ENCODE data around the gene PPP1R14B. TPM values are rescaled to one million over a fixed set of nuclear protein-coding genes. Genes with fewer than 3 reads are reported as not detected.

PPP1R14B gene
- total RNA-seq, 1 donor from 2014 or later: 74.7 TPM

DNA sequence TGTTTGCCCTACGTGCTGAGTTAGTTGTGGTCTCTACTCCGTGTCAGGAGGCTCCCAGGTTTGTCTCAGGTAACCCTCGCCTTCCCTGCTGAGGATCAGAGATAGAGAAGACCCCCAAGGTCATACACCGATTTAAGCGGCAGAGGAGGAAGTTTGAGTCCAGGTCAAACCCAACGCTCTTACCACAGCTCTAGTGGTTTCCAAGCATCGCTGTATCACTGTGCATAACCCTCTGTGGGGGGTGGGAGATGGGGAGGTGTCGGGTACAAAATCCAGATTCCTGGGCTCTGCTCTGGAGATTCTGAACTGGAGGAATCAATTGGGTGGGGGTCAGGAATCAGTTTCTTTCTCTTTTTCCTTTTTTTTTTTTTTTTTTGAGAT lies 15.8 kb downstream of the PPP1R14B start:
- DNase-seq (ENCODE audit: low spot score): no peak

DNA sequence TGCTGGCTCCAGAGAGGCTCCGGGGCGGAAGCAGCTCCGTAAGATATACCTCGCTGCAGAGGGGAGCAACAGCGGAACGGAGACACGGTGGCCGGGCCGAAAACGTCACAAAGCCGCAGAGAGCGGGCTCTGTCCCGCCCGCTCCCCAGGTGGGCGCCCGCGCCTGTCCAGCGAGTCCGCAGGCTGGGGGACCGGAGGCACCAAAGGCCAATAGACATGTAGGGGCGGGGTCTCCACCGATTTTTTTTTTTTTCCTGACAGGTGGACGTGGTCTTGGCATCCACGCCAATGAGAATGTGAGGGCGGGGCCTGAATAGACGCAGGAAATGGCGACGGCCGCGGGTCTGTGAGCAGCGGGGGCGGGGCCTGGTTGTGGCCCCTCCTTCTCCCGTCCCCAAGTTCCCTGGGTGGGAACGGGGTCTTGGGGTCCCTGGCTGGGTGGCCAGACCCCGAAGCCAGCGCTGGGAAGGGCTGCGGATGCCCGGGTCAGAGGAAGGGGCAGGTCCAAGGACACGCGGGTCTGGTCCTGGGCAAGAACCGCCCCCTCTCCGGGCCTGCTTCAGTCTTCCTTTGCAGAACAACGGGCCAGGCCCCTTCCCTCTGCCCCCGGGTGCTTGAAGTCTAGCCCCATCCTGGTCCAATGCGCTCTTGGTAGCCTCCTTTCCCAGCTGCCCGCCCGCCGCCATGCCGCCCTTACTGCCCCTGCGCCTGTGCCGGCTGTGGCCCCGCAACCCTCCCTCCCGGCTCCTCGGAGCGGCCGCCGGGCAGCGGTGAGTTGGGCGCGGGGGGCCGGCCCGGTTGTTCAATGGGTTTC lies 16.4 kb downstream of the PPP1R14B start, which contains the start of gene DNAJC4:
DNAJC4 (plus strand) TSS at position 378 of the 814 bp plus-strand sequence; CDS start at position 685, 307 bp downstream.
- peak; percentile 92 for DNase-seq (ENCODE audit: low spot score)

DNA sequence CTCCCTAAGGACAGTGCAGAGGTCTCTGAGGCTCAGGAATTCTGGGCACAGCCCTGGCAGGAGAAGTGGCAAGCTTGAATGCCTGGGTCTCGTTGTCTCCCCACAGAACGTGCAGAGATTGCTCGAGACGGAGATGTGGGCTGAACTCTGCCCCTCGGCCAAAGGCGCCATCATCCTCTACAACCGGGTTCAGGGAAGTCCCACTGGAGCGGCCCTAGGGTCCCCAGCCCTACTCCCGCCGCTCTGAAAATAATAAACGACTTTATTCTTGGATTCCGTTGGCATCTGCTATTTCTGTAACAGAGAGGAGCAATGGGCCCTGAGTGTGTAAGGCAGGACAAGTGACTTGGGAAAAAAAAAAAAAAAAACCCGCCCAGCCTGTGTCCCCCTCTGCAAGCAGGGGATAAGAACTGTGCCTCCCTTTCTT lies 17.0 kb downstream of the PPP1R14B start:
- no peak for DNase-seq (ENCODE audit: low spot score)

DNA sequence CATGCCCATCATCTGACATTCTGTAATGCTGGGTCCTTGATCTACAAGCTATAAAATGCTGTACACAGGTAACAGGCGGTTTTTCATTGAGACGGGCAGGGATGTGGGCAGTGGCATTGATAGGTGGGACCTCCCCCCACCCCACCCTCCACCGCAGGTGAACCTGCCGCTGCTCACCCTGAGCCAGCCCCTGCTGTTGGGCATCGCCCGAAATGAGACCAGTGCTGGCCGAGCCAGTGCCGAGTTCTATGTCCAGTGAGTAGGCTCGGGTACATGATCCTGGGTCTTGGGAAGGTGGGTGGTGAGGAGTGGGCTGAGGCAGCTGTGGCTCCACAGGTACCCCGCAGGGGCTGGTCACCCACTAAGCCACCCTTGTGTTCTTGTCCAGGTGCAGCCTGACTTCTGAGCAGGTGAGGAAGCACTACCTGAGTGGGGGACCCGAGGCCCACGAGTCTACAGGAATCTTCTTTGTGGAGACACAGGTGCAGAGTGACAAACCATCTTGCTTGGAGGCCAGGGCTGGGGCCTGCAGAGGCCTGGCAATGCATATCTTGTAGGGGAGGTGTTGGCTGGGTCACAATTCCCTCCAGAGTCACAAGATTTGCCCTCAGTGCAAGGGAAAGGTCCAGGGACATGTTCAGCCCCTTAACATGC lies 17.5 kb downstream of the PPP1R14B start:
- no peak for DNase-seq (ENCODE audit: low spot score)

DNA sequence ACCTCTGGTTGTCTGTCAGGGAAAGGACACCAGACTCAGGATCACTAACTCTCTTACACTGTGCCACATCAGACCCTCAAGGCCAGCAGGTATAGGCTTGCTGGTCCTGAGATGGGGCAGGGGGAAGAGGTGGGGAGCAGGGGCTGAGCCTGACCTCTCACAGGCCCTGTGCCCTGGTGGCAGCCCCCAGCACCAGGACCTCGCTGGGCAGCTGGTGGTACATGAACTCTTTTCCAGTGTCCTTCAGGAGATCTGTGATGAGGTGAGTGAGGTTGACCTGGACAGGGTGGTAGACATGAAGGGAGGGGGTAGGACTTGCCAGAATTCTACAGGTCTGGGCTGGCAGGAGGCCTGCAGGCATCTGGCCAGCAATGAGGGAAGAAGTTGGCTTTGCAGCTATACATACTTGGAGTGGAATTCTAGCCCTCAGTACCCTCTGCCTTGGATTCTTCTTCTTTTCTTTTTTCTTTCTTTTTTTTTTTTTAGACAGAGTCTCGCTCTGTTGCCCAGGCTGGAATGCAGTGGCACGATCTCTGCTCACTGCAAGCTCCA lies 19.3 kb downstream of the PPP1R14B start:
- DNase-seq (ENCODE audit: low spot score): no peak

DNA sequence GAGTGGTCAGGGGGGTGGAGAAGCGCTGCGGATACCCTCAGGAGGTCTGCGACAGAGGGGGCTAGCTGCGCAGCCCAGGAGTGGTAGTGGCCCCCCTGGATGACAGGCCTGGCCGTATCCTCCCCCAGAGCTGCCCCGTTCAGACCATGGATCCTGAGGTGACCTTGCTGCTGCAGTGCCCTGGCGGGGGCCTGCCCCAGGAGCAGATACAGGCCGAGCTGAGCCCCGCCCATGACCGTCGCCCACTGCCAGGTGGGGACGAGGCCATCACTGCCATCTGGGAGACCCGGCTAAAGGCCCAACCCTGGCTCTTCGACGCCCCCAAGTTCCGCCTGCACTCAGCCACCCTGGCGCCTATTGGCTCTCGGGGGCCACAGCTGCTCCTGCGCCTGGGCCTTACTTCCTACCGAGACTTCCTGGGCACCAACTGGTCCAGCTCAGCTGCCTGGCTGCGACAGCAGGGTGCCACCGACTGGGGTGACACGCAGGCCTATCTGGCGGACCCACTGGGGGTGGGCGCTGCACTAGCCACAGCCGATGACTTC lies 20.2 kb downstream of the PPP1R14B start:
- DNase-seq (ENCODE audit: low spot score): no peak

DNA sequence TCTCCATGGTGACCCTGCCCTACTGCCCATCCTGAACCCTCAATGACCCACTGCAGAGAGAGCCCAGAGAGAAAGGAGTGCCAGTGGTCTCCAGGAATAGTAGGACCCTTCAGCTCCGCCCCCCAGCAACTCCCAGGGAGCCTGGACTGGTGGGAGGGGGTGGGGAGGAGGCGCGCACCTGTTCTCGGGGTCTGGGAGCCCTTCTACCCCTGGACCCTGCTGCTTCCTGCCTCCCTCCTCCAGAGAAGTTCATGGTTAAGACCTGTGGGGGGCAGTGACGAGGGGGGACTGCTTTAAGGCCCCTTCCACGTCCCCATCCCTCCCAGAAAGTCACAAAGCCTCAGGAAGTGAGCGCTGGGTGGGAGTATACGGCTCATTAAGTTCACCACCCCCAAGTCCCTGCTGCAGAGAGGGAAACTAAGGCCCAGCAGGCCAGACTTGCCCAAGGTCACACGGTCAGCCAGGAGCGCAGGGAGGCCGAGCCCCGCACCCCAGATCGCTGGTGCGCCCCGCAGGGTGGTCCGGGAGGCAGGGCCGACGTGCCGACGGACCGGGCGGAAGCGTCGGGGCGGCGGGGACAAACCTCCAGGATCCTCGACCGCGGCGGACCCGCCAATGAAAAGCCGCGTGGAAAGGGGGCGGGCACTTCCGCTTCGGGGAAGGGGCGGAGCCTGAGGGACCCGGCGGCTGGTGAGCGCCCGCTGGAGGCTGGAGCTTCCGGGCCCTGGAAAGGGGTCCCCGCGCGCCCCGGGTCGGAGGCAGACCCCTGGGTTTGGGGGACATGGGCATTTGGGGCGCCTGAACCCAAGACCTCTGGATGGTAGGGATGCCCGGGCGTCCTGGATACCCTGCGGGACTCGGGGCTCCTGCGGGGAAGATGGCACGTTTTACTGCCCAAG lies 20.9 kb downstream of the PPP1R14B start, which contains the start of the genes NUDT22 and TRPT1:
NUDT22 (plus strand) TSS at position 667 of the 899 bp plus-strand sequence. CDS start 379 bp downstream, outside the sequence.
TRPT1 (minus strand) TSS at position 579 of the 899 bp plus-strand sequence; CDS start at position 253, 326 bp downstream.
- peak; percentile 92 for DNase-seq (ENCODE audit: low spot score)

DNA sequence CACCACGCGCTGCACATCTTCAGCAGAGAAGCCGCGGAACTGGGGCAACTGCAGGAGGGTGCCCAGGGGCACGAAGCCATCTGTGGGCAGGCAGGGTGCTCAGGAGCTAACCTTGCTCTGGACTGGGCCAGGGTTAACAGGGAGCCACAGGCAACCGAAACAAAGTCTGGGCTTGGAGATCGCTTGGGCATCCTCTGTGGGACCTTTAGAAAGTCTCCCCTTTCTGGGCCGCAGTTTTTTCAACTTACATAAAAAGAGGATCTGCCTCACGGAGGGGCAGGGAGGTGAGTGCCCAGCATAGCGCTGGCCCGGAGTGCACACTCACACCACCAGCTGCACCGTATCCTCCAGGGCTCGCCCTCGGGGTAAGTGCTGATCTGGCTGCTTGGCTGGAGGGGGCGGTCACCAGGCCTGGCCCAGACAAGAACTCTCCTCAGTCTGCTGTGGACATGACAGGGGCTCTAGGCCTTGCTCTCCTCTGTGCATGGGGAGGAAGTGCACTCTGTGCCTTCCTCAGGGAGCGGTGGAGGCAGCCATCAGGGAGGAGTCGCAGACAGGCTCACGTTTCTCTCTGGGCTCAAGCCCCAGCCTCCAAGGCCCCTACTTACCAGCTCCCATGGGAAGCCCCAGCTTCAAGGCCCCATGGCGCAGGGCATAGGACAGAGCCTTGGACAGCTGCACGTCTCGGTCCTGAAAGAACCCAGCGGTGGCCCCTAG lies 21.7 kb downstream of the PPP1R14B start:
- DNase-seq (ENCODE audit: low spot score): no peak

DNA sequence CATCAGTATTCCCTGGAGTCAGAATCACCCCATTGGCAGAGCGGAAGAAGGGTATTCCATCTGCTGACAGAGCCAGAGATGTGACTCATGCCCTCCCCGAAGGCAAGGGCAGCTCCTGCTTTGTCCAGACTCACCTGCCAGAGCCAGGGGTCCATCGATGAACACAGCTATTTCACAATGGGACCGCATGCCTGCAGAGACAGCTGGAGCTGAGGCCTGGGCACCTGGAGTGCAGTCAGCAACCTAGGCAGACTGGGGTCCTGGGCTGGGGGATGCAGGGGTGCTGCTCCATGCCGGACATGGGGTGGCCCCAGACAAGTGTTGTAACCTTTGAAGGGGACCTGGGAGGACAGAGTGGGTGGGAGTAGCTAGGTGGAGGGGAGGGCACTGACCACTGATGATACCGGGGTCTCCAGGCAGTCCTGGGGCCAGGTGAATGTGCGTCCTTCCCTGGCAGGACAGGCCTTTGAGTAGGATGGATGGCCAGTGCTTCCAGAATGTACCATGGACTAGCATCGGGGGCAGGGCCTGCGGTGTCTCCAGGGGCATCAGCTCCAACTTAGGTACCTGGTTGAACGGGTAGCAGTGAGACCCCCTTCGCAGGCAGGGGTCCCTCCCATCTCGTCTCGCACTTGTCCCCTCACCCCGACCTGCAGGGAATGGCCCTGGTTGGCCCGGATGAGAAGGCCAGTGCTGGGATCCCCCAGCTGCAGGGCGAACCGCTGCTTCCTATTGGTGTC lies 22.4 kb downstream of the PPP1R14B start:
- DNase-seq (ENCODE audit: low spot score): no peak

DNA sequence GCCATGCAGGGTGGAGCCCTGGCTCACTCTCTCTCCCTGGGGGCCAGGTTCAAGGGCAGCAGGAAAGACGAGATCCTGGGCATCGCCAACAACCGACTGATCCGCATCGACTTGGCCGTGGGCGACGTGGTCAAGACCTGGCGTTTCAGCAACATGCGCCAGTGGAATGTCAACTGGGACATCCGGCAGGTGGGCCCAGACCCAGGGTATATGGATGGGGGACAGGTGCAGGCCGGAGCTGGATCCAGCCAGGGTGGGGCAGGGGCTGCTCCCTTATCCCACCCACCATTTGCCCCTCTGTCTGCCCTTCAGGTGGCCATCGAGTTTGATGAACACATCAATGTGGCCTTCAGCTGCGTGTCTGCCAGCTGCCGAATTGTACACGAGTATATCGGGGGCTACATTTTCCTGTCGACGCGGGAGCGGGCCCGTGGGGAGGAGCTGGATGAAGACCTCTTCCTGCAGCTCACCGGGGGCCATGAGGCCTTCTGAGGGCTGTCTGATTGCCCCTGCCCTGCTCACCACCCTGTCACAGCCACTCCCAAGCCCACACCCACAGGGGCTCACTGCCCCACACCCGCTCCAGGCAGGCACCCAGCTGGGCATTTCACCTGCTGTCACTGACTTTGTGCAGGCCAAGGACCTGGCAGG lies 23.6 kb downstream of the PPP1R14B start:
- DNase-seq (ENCODE audit: low spot score): no peak

DNA sequence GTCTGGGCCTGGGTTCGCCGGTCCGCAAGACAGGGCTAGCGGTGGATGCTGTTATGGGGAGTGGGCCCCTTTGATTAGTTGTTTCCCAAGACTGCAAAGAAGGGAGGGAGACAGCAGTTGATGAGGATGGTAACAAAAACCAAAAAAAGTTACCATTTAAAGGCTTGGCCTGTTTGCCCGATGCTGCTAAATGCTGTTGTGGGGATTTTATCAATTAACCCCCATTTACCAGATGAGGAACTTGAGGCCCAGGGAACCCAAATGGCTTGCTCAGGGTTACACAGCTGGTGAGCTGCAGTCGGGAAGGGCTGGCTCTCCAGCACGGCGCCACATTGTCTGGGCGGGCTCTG lies 24.1 kb downstream of the PPP1R14B start:
- no peak for DNase-seq (ENCODE audit: low spot score)

DNA sequence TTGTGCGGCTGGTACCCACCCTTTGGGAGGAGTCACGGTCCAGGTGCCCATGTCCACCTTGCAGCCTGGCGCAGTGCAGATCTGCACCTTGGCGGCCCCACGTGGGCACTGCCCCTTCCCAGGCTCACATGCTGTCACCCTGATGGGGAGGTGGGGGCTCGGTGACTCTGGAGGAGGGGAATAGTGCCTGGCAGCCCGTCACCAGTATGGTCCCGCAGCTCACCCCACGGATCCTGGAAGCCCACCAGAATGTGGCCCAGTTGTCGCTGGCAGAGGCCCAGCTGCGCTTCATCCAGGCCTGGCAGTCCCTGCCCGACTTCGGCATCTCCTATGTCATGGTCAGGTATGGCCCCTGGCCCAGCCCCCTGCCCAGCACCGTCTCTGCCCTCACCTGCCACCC lies 25.9 kb downstream of the PPP1R14B start:
- no peak for DNase-seq (ENCODE audit: low spot score)

DNA sequence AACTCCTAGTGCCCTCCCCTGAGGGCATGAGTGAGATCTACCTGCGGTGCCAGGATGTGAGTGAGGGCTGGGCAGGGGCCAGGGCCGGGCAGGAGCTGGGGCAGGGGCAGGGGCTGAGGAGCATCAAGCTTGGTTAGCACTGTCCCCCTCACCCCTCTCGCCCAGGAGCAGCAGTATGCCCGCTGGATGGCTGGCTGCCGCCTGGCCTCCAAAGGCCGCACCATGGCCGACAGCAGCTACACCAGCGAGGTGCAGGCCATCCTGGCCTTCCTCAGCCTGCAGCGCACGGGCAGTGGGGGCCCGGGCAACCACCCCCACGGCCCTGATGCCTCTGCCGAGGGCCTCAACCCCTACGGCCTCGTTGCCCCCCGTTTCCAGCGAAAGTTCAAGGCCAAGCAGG lies 26.5 kb downstream of the PPP1R14B start:
- no peak for DNase-seq (ENCODE audit: low spot score)

DNA sequence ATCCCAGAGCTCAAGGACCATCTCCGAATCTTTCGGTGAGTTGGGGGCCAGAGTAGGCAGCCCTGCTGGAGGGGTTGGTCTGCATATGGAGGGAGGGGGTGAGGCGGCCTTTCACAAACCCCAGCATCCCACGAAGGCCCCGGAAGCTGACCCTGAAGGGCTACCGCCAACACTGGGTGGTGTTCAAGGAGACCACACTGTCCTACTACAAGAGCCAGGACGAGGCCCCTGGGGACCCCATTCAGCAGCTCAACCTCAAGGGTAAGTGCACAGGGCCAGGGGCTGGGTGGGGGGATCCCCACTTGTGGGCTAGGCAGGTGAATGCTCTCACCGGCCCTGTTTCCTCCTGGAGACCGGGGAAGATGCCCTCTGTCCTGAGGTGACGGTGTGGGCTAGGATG lies 27.0 kb downstream of the PPP1R14B start:
- no peak for DNase-seq (ENCODE audit: low spot score)

DNA sequence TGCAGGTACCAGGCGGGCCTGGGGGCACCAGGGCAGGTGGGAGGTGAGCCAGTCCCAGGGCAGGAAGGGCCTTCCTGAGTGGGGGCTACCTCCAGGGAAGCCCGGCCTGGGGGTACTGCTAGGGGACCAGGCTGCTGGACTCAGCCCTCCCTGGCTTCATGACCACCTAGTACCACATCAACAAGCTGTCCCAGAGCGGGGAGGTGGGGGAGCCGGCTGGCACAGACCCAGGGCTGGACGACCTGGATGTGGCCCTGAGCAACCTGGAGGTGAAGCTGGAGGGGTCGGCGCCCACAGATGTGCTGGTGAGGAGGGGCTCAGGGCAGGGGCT lies 27.4 kb downstream of the PPP1R14B start:
- no peak for DNase-seq (ENCODE audit: low spot score)

DNA sequence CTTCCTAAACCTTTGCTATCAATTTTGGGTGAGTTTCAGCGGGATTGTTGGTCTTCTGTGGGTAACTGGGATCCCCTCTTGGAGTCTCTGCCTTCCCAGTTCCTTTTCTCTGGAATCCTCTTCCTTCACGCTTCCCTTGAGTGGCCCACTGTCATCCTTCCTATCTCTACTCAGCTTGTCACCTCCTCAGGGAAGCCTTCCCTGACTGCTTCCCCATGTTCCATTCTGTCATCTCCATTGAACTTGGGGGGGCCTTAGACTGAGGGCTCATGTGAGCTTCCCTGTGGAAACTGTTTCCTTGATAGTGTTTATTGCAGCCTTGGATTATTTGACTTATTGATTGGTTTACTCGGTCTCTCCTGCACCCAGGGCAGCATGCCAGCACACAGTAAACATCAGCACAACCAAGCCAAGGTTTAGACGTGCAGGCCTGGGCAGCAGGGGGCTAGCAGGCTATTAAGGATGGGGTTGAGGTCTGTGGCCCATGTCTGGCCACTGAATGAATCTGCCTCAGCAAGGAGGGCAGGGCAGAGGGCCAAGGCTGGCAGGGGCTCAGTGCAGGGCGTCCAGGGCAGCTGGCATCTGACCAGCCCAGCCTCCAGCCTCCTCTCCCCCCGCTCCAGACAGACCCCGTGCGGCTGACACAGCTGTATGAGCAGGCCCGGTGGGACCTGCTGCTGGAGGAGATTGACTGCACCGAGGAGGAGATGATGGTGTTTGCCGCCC lies 28.0 kb downstream of the PPP1R14B start:
- DNase-seq (ENCODE audit: low spot score): peak; percentile 73

DNA sequence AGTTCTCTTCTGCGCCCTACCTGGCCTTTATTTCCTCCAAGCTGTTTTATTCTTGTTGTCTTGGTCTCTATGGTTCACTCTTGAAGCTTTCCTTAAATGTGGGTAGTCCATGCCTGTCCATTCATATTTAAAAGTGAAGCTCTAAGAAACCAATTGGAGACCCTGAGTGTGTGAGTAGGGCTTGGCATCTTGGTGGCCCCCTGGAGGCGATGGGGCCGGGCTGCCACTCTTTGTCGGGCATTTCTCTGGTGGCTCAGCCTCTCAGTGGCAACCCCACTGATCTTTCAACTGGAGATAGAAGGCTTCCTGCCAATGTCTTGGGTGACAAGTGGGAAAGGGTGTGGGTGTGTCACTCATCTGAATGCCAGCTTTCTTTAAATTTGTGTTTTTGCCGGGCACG lies 29.9 kb downstream of the PPP1R14B start:
- DNase-seq (ENCODE audit: low spot score): no peak

DNA sequence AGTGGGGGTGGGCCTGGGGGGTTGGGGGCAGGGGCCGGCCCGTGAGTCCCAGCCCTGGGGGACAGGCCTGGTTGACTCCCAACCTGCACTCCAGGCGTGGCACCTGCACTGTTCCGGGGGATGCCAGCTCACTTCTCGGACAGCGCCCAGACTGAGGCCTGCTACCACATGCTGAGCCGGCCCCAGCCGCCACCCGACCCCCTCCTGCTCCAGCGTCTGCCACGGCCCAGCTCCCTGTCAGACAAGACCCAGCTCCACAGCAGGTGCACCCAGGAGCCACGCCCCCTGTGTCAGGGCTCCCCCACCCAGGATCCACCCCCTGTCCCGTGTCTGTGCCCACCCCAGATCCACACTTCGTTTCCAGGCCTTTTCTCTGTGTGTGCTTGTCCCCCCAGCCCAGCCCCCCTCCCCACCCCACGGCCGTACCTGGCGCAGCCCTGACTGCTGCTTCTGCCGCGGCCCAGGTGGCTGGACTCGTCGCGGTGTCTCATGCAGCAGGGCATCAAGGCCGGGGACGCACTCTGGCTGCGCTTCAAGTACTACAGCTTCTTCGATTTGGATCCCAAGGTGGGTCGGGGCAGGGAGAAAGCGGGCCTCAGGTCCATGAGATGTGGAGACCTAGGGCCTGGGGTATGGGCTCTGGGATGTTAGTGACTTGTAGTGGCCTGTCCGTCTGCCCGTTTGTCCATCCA lies 35.4 kb downstream of the PPP1R14B start:
- DNase-seq (ENCODE audit: low spot score): no peak
